H9 (cell line): Measurements from ENCODE around the gene SAMM50. TPM values are rescaled to one million over a fixed set of nuclear protein-coding genes. Genes with fewer than 3 reads are reported as not detected.

ENCODE experiments used
- DNase-seq: peaks from one replicate; pipeline ENCODE4 v3.0.0-alpha.2; 2017
- H2AFZ ChIP-seq: one replicate; pipeline ENCODE4 v1.6.1; 2013; ENCODE audit warnings: mild to moderate bottlenecking, low read length, control low read depth, moderate library complexity
- H2AK5ac ChIP-seq: 2 replicates; pipeline ENCODE4 v1.6.1; 2013; ENCODE audit warnings: low read length, control low read depth, mixed read lengths; ENCODE audit not compliant: insufficient read length
- H2BK120ac ChIP-seq: one replicate; pipeline ENCODE4 v1.6.1; 2013; ENCODE audit warnings: low read depth, mild to moderate bottlenecking, low read length, control low read depth, inconsistent platforms; ENCODE audit not compliant: poor library complexity, severe bottlenecking
- H2BK12ac ChIP-seq: 2 replicates; pipeline ENCODE4 v1.6.1; 2013; ENCODE audit warnings: low read length, control low read depth, mixed read lengths, low read depth; ENCODE audit not compliant: insufficient read length
- H2BK15ac ChIP-seq: 2 replicates; pipeline ENCODE4 v1.6.1; 2013; ENCODE audit warnings: low read depth, low read length, control low read depth
- H2BK20ac ChIP-seq: one replicate; pipeline ENCODE4 v1.6.1; 2013; ENCODE audit warnings: low read depth, mild to moderate bottlenecking, low read length, control low read depth, inconsistent platforms; ENCODE audit not compliant: poor library complexity, severe bottlenecking
- H2BK5ac ChIP-seq: 2 replicates; pipeline ENCODE4 v1.6.1; 2013; ENCODE audit warnings: low read length, control low read depth, mixed read lengths; ENCODE audit not compliant: insufficient read length
- H3K14ac ChIP-seq: 2 replicates; pipeline ENCODE4 v1.6.1; 2013; ENCODE audit warnings: low read length, control low read depth; ENCODE audit not compliant: insufficient read depth
- H3K18ac ChIP-seq: 2 replicates; pipeline ENCODE4 v1.6.1; 2013; ENCODE audit warnings: low read depth, mild to moderate bottlenecking, mixed read lengths, low read length, control low read depth; ENCODE audit not compliant: insufficient read length
- H3K23ac ChIP-seq: 2 replicates; pipeline ENCODE4 v1.6.1; 2013; ENCODE audit warnings: low read length, control low read depth, mixed read lengths, low read depth; ENCODE audit not compliant: insufficient read length
- H3K23me2 ChIP-seq: 2 replicates; pipeline ENCODE4 v1.6.1; 2013; ENCODE audit warnings: low read depth, mild to moderate bottlenecking, mixed read lengths, low read length, control low read depth; ENCODE audit not compliant: insufficient read length, poor library complexity, severe bottlenecking
- H3K27ac ChIP-seq: 2 replicates; pipeline ENCODE4 v1.5.1; 2013; ENCODE audit warnings: low read length, control low read depth, mixed read lengths, low read depth; ENCODE audit not compliant: insufficient read length
- H3K27me3 ChIP-seq: 2 replicates; pipeline ENCODE4 v1.6.1; 2013; ENCODE audit warnings: low read length, control low read depth, inconsistent platforms; ENCODE audit not compliant: insufficient read depth
- H3K4ac ChIP-seq: 2 replicates; pipeline ENCODE4 v1.6.1; 2013; ENCODE audit warnings: low read depth, mild to moderate bottlenecking, control low read depth, inconsistent platforms, low read length, moderate library complexity
- H3K4me1 ChIP-seq: 2 replicates; pipeline ENCODE4 v1.6.1; 2013; ENCODE audit warnings: low read length, control low read depth, inconsistent platforms; ENCODE audit not compliant: insufficient read depth
- H3K4me2 ChIP-seq: 2 replicates; pipeline ENCODE4 v1.6.1; 2013; ENCODE audit warnings: low read length, control low read depth, mixed read lengths; ENCODE audit not compliant: insufficient read length, insufficient read depth
- H3K56ac ChIP-seq: 2 replicates; pipeline ENCODE4 v1.6.1; 2013; ENCODE audit warnings: low read depth, mild to moderate bottlenecking, mixed read lengths, low read length, control low read depth; ENCODE audit not compliant: insufficient read length
- H3K79me1 ChIP-seq: 2 replicates; pipeline ENCODE4 v1.6.1; 2013; ENCODE audit warnings: low read depth, mild to moderate bottlenecking, moderate library complexity, low read length, control low read depth, inconsistent platforms; ENCODE audit not compliant: insufficient read depth, poor library complexity, severe bottlenecking
- H3K79me2 ChIP-seq: 2 replicates; pipeline ENCODE4 v1.6.1; 2013; ENCODE audit warnings: low read length, control low read depth, inconsistent platforms; ENCODE audit not compliant: insufficient read depth
- H3K9ac ChIP-seq: 2 replicates; pipeline ENCODE4 v1.6.1; 2013; ENCODE audit warnings: low read length, control low read depth, mixed read lengths; ENCODE audit not compliant: insufficient read length; ENCODE audit errors: extremely low read depth
- H3K9me3 ChIP-seq: one replicate; pipeline ENCODE4 v1.6.1; 2013; ENCODE audit warnings: low read depth, low read length, inconsistent platforms; ENCODE audit not compliant: control insufficient read depth
- H3T11ph ChIP-seq: one replicate; pipeline ENCODE4 v1.6.1; 2013; ENCODE audit warnings: mild to moderate bottlenecking, low read length, control low read depth, inconsistent platforms
- H4K20me1 ChIP-seq: one replicate; pipeline ENCODE4 v1.6.1; 2013; ENCODE audit not compliant: control insufficient read depth, insufficient read length, insufficient read depth
- H4K5ac ChIP-seq: 2 replicates; pipeline ENCODE4 v1.6.1; 2013; ENCODE audit warnings: low read depth, mild to moderate bottlenecking, mixed read lengths, low read length, control low read depth; ENCODE audit not compliant: insufficient read length
- H4K8ac ChIP-seq: replicated peaks from 2 replicates; pipeline ENCODE4 v1.6.1; 2013; ENCODE audit warnings: low read length, control low read depth, mixed read lengths, low read depth; ENCODE audit not compliant: insufficient read length
- H4K91ac ChIP-seq: 2 replicates; pipeline ENCODE4 v1.6.1; 2013; ENCODE audit warnings: low read depth, mild to moderate bottlenecking, moderate library complexity, mixed read lengths, low read length, control low read depth; ENCODE audit not compliant: insufficient read length
- H3K27ac Mint-ChIP-seq, 3 experiments: 2 replicates in 2 of 3; 3 replicates in 1 of 3; pipeline ENCODE4 v1.8.0; 2020 to 2021; ENCODE audit warnings: mixed read lengths in 3 of 3, mild to moderate bottlenecking in 1 of 3, moderate library complexity in 1 of 3
- H3K27me3 Mint-ChIP-seq: 2 replicates; pipeline ENCODE4 v1.8.0; 2021; ENCODE audit warnings: low read depth, mild to moderate bottlenecking, moderate library complexity, mixed read lengths
- H3K36me3 Mint-ChIP-seq, 3 experiments: 2 replicates in 2 of 3; 3 replicates in 1 of 3; pipeline ENCODE4 v1.8.0; 2020 to 2021; ENCODE audit warnings: low read depth in 3 of 3, mixed read lengths in 3 of 3; ENCODE audit not compliant: insufficient read depth in 1 of 3
- H3K4me1 Mint-ChIP-seq, 2 experiments: 2 replicates each; pipeline ENCODE4 v1.8.0; 2020; ENCODE audit warnings: mixed read lengths in 2 of 2
- H3K4me3 Mint-ChIP-seq, 2 experiments: 2 replicates in 1 of 2; 3 replicates in 1 of 2; pipeline ENCODE4 v1.8.0; 2020 to 2021; ENCODE audit warnings: mild to moderate bottlenecking in 2 of 2, mixed read lengths in 2 of 2, moderate library complexity in 1 of 2
- H3K9me3 Mint-ChIP-seq, 2 experiments: 2 replicates in 1 of 2; 3 replicates in 1 of 2; pipeline ENCODE4 v1.8.0; 2020; ENCODE audit warnings: mild to moderate bottlenecking in 2 of 2, mixed read lengths in 2 of 2, moderate library complexity in 1 of 2
- WGBS: extraction: QIAGEN DNeasy Blood & Tissue Kit; methylation state at CpG from one replicate; pipeline ENCODE4 v1.1.7; 2013; ENCODE audit warnings: missing lambda C conversion rate, low lambda C conversion rate, mixed read lengths; ENCODE audit not compliant: insufficient read length; ENCODE audit errors: extremely low coverage; 5-methylcytosine and 5-hydroxymethylcytosine counted together
- total RNA-seq: library from RNA; stranded (reverse); gene quantifications from 2 replicates; pipeline ENCODE4 v1.2.1, GENCODE V29; 2021
- TF ChIP-seq, protein P1 (sequence below): fragments of 200-600 bp; sonication (generic); conservative IDR thresholded peaks from 3 replicates; pipeline ENCODE4 v1.8.0; 2021; ENCODE audit warnings: antibody characterized with exemption, mild to moderate bottlenecking

The SAMM50 gene
- total RNA-seq, 1 experiment from 2014 or later = 57.2 TPM

DNA sequence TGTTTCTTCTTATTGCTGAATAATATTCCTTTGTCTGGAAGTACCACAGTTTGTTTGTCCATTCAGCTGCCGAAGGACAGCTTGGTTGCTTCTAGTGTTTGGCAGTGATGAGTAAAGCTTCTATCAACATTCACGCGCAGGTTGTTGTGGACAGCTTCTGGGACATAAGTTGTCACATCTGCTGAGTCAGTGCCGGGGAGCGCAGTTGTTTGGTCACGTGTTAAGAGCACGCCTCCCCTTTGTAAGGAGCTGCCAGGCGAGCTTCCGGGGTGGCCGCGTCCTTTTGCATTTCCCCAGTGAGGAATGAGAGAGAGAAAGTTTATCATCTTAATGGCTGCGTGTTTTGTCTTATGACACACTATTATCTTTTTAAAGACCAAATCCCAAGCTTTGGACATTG, 30.3 kb downstream of the SAMM50 start:
- Histone ChIP-seq H4K91ac (no peak overlapping the region), H3K18ac (no peak overlapping the region), H3K56ac (no peak overlapping the region), H3T11ph (no peak overlapping the region), H3K14ac (no peak overlapping the region), H3K4me2 (no peak overlapping the region), H3K79me2 (no peaks in the 10 kb centered on the region), H4K8ac (no peak overlapping the region), H3K9ac (no peak overlapping the region), H2BK15ac (no peak overlapping the region), H3K9me3 (no peaks in the 10 kb centered on the region), H3K79me1 (no peaks in the 10 kb centered on the region), H2BK20ac (no peak overlapping the region), H3K27me3 (no peaks in the 10 kb centered on the region), H2BK5ac (no peak overlapping the region), H3K23ac (no peak overlapping the region), H4K5ac (no peak overlapping the region), H2BK120ac (no peak overlapping the region), H2AK5ac (no peak overlapping the region), H4K20me1 (no peaks in the 10 kb centered on the region), H3K27ac (no peak overlapping the region), H2BK12ac (no peak overlapping the region), H3K23me2 (no peaks in the 10 kb centered on the region), H2AFZ (no peak overlapping the region), H3K4me1 (no peaks in the 10 kb centered on the region), H3K4ac (no peak overlapping the region)
- Mint-ChIP-seq H3K27ac (peak overlapping the region in 2 of 3 experiments; percentile 44 to 83; a peak in 2 of 7 replicates), H3K9me3 (no peaks in the 10 kb centered on the region), H3K36me3 (peaks cover 13 to 71% (median 61%) of the 10 kb centered on the region in 3 experiments; a peak in 6 of 7 replicates), H3K4me1 (no peaks in the 10 kb centered on the region), H3K27me3 (no peaks in the 10 kb centered on the region), H3K4me3 (no peak overlapping the region)
- no peak for DNase-seq
- TF ChIP-seq, protein P1, sequence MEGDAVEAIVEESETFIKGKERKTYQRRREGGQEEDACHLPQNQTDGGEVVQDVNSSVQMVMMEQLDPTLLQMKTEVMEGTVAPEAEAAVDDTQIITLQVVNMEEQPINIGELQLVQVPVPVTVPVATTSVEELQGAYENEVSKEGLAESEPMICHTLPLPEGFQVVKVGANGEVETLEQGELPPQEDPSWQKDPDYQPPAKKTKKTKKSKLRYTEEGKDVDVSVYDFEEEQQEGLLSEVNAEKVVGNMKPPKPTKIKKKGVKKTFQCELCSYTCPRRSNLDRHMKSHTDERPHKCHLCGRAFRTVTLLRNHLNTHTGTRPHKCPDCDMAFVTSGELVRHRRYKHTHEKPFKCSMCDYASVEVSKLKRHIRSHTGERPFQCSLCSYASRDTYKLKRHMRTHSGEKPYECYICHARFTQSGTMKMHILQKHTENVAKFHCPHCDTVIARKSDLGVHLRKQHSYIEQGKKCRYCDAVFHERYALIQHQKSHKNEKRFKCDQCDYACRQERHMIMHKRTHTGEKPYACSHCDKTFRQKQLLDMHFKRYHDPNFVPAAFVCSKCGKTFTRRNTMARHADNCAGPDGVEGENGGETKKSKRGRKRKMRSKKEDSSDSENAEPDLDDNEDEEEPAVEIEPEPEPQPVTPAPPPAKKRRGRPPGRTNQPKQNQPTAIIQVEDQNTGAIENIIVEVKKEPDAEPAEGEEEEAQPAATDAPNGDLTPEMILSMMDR = no peak
- WGBS = no CpG with 5 or more reads among the region's 12 CpGs
